Effector memory CD8-positive, alpha-beta T cell (primary cell): ENCODE data around the gene STK16.
"Not testable (repeated sequence)": the region's sequence is repeated elsewhere in the genome, so short reads cannot be mapped to it uniquely, and the experiment has no call there.

ENCODE experiments used
- ATAC-seq: fragments of 150-1000 bp; cut with Tn5 transposase; replicated peaks from 2 replicates; pipeline ENCODE4 v1.10.0; 2021; ENCODE audit warnings: mild to moderate bottlenecking, moderate library complexity
- DNase-seq, 3 experiments: peaks; one replicate each; pipeline ENCODE4 v3.0.0; 2021
- H3K27ac Mint-ChIP-seq, 2 donors: one replicate each; pipeline ENCODE4 v1.8.0; 2022; ENCODE audit warnings: mild to moderate bottlenecking in 2 of 2, mixed read lengths in 2 of 2, moderate library complexity in 2 of 2
- H3K27me3 Mint-ChIP-seq, 2 donors: one replicate each; pipeline ENCODE4 v1.8.0; 2022; ENCODE audit warnings: mixed read lengths in 2 of 2
- H3K36me3 Mint-ChIP-seq: one replicate; pipeline ENCODE4 v1.8.0; 2022; ENCODE audit warnings: mild to moderate bottlenecking, moderate library complexity, mixed read lengths; ENCODE audit not compliant: insufficient read depth
- H3K4me1 Mint-ChIP-seq, 2 donors: one replicate each; pipeline ENCODE4 v1.8.0; 2022; ENCODE audit warnings: low read depth in 2 of 2, mixed read lengths in 2 of 2
- H3K4me3 Mint-ChIP-seq, 2 donors: one replicate each; pipeline ENCODE4 v1.8.0; 2022; ENCODE audit warnings: mild to moderate bottlenecking in 2 of 2, mixed read lengths in 2 of 2, moderate library complexity in 2 of 2
- H3K9me3 Mint-ChIP-seq, 2 donors: one replicate each; pipeline ENCODE4 v1.8.0; 2022; ENCODE audit warnings: mixed read lengths in 2 of 2
- total RNA-seq, 9 experiments: gene quantifications; one replicate each; lab custom pipeline; 2026; lab: John Stamatoyannopoulos, UW

The STK16 gene
- 16.9 to 30.0 (median 21.5) reads per million in 9 experiments for total RNA-seq

GRCh38 chr2:219245148-219245898 lies at the start of gene STK16, which contains the start of gene GLB1L:
TSS of gene STK16 (plus strand) at chr2:219245479. CDS start at chr2:219246000, 521 bp downstream.
TSS of gene GLB1L (minus strand) at chr2:219245444. CDS start at chr2:219243573, 1,871 bp downstream.
- peaks cover 45% of the 10 kb centered on the region for H3K36me3 Mint-ChIP-seq

GRCh38 chr2:219197388-219197787 lies 47.9 kb upstream of the STK16 start:
- H3K4me1 Mint-ChIP-seq = peaks cover 11 to 15% of the 10 kb centered on the region in 2 donors
- H3K36me3 Mint-ChIP-seq = peaks cover 6% of the 10 kb centered on the region
- no peaks in the 10 kb centered on the region for H3K9me3 Mint-ChIP-seq
- H3K27ac Mint-ChIP-seq = no peak overlapping the region
- DNase-seq = no peak
- H3K27me3 Mint-ChIP-seq = peaks cover 11 to 13% of the 10 kb centered on the region in 2 donors
- no peak overlapping the region for H3K4me3 Mint-ChIP-seq
- no peak for ATAC-seq

More at GRCh38 chr2:219245148-219245898, at the start of gene STK16, which contains the start of gene GLB1L:
- ATAC-seq (peak; percentile 62), DNase-seq (peak; percentile 85 to 87 (median 86))
- Mint-ChIP-seq H3K27ac (peak within 1 kb of the TSS; percentile 87 to 97), H3K27me3 (no peaks in the 10 kb centered on the region), H3K9me3 (no peaks in the 10 kb centered on the region), H3K4me1 (peaks cover 47 to 54% of the 10 kb centered on the region in 2 donors), H3K4me3 (peak within 1 kb of the TSS; percentile 73 to 82)

- H3K27ac Mint-ChIP-seq = no peak overlapping the region
- peaks cover 11 to 15% of the 10 kb centered on the region in 2 donors for H3K4me1 Mint-ChIP-seq
- no peak for DNase-seq
- H3K27me3 Mint-ChIP-seq = peaks cover 11 to 13% of the 10 kb centered on the region in 2 donors
- peak overlapping the region in 1 of 2 donors; percentile 66 for H3K4me3 Mint-ChIP-seq
- H3K36me3 Mint-ChIP-seq = peaks cover 6% of the 10 kb centered on the region
- ATAC-seq = no peak
- H3K9me3 Mint-ChIP-seq = no peaks in the 10 kb centered on the region
Observed at GRCh38 chr2:219198974-219199373, 46.3 kb upstream of the STK16 start.

DNA sequence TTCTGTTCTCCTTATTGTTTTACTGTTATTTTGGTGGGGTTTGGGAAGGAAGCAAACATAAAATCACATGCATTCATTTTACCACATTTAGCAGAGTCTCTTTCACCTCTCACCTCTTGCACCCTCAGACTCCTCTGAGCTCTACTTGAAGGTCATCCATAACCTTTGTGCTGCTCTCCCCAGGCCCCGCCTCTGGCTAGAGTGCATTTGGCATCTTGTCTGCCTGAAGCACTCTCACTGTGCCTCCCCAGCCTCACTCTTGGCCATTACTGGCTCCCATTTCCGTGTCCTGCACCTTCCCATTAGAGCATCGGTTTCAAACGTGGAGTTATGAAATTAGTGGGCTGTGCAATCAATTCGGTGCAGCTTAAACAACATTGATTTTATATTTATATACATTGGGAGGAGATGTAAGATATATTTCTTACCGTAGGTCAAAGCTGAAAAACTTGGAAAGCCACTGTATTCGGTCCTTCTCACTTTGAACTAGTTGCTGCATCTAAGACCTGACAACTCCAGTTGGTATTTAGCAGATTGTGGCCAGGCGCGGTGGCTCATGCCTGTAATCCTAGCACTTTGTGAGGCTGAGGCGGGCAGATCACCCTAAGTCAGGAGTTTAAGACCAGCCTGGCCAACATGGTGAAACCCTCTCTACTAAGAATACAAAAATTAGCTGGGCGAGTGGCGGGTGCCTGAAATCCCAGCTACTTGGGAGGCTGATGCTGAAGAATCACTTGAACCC lies 45.6 kb upstream of the STK16 start:
- Mint-ChIP-seq H3K27ac (peak overlapping the region in 1 of 2 donors; percentile 90), H3K4me3 (peak overlapping the region; percentile 80 to 82), H3K4me1 (peaks cover 11 to 15% of the 10 kb centered on the region in 2 donors), H3K27me3 (peaks cover 11 to 13% of the 10 kb centered on the region in 2 donors), H3K36me3 (peaks cover 6% of the 10 kb centered on the region), H3K9me3 (no peaks in the 10 kb centered on the region)
- no peak for DNase-seq
- no peak for ATAC-seq

- Mint-ChIP-seq H3K4me1 (peaks cover 11 to 15% of the 10 kb centered on the region in 2 donors), H3K4me3 (peak overlapping the region; percentile 80 to 82), H3K27me3 (peaks cover 11 to 13% of the 10 kb centered on the region in 2 donors), H3K27ac (peak overlapping the region; percentile 81 to 90)
- ATAC-seq, H3K9me3 Mint-ChIP-seq, H3K36me3 Mint-ChIP-seq: not testable (repeated sequence)
- DNase-seq = peak in 2 of 3 experiments; percentile 23 to 29
Observed at GRCh38 chr2:219200502-219201326, 44.6 kb upstream of the STK16 start.

DNA sequence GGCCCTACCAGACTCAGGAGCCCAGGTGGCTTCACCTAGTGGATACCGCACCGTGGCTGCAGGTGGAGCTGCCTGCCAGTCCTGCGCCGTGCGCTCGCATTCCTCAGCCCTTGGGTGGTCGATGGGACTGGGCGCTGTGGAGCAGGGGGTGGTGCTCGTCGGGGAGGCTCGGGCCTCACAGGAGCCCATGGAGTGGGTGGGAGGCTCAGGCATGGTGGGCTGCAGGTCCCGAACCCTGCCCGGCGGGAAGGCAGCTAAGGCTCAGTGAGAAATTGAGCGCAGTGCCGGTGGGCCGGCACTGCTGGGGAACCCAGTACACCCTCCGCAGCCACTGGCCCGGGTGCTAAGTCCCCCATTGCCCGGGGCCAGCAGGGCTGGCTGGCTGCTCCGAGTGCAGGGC lies 43.9 kb upstream of the STK16 start:
- H3K9me3 Mint-ChIP-seq, ATAC-seq, H3K27ac Mint-ChIP-seq, DNase-seq, H3K4me3 Mint-ChIP-seq, H3K36me3 Mint-ChIP-seq: not testable (repeated sequence)
- H3K27me3 Mint-ChIP-seq = peaks cover 11 to 13% of the 10 kb centered on the region in 2 donors
- peaks cover 13 to 19% of the 10 kb centered on the region in 2 donors for H3K4me1 Mint-ChIP-seq

- no peak for DNase-seq
- Mint-ChIP-seq H3K9me3 (no peaks in the 10 kb centered on the region), H3K27ac (peak overlapping the region in 1 of 2 donors; percentile 62), H3K27me3 (peaks cover under 1 to 3% of the 10 kb centered on the region in 2 donors), H3K4me3 (no peak overlapping the region), H3K4me1 (peaks cover 16 to 19% of the 10 kb centered on the region in 2 donors), H3K36me3 (peaks cover 22% of the 10 kb centered on the region)
- ATAC-seq = no peak
Observed at GRCh38 chr2:219204425-219205164, 40.7 kb upstream of the STK16 start.

- peak overlapping the region; percentile 62 to 90 for H3K27ac Mint-ChIP-seq
- H3K4me1 Mint-ChIP-seq = peaks cover 16 to 19% of the 10 kb centered on the region in 2 donors
- H3K27me3 Mint-ChIP-seq = no peaks in the 10 kb centered on the region
- H3K4me3 Mint-ChIP-seq = peak overlapping the region; percentile 27 to 78
- peaks cover 22% of the 10 kb centered on the region for H3K36me3 Mint-ChIP-seq
- no peaks in the 10 kb centered on the region for H3K9me3 Mint-ChIP-seq
- ATAC-seq (no peak), DNase-seq (no peak)
Observed at GRCh38 chr2:219205165-219205538, 40.1 kb upstream of the STK16 start.

DNA sequence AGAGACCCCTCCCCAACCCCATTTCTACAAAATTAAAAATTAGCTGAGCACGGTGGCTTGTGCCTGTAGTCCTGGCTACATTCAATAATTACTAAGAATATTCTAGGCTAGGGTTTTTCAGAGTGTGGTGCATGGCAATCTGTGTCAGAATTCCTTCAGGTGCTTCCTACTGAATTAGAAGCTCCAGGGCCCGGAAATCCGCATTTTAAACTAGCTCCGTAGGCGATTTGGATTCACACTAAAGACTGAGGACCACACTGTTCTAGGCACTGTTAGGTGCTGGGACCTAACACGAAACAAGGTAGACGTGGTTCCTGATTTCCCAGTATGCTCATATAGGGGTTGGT lies 39.3 kb upstream of the STK16 start:
- H3K36me3 Mint-ChIP-seq = peaks cover 20% of the 10 kb centered on the region
- no peak for ATAC-seq
- no peak for DNase-seq
- H3K27ac Mint-ChIP-seq = peak overlapping the region; percentile 90 to 94
- peaks cover 15 to 16% of the 10 kb centered on the region in 2 donors for H3K4me1 Mint-ChIP-seq
- H3K4me3 Mint-ChIP-seq = peak overlapping the region; percentile 78 to 83
- H3K27me3 Mint-ChIP-seq = no peaks in the 10 kb centered on the region
- no peaks in the 10 kb centered on the region for H3K9me3 Mint-ChIP-seq

DNA sequence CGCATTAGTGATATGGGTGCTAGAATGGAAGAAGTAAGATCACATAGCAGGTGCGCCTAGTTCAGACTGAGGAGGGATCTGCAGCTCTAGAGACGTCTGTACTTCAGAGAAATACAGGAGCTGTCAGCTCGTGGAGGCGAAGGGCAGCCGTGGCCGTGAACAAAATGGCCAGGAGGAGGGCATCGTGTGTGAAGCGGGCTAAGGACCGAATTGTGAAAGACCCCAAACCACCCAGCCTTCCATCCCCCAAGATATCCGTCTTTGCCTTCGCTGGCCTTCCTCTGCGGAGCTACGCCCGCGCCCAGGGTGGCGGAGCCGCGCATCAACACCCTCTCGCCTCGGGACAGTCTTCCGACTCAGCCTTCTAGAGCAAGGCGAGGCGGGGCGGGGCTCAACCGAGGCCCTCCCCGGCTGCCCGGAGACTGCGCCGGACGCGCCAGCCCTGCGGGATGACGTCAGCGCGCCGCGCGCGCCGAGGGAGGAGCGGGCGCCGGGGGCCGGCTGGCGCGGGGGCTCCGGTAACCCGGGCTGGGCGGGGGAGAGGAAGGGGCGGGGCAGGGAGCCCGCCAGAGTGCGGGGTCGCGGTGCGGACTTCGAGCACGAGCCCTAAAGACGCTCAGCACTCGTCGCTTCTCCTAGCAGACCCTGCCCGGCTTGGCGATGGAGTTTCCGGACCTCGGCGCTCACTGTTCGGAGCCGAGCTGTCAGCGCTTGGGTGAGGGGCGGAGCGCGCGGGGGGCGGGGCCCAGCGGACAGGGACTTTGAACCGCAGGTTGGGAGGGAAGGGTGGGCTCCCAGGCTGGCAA lies 38.7 kb upstream of the STK16 start, which contains the start of gene ZFAND2B:
TSS of gene ZFAND2B (plus strand) at position 455 of the 806 bp plus-strand sequence. CDS start at position 661, 206 bp downstream.
- peak within 1 kb of the TSS; percentile 90 to 94 for H3K27ac Mint-ChIP-seq
- H3K27me3 Mint-ChIP-seq = no peaks in the 10 kb centered on the region
- H3K4me1 Mint-ChIP-seq = peaks cover 18 to 22% of the 10 kb centered on the region in 2 donors
- ATAC-seq (peak; percentile 94), DNase-seq (peak; percentile 94 to 96 (median 94))
- H3K9me3 Mint-ChIP-seq = no peaks in the 10 kb centered on the region
- H3K4me3 Mint-ChIP-seq = peak within 1 kb of the TSS; percentile 78 to 83
- peaks cover 20% of the 10 kb centered on the region for H3K36me3 Mint-ChIP-seq

DNA sequence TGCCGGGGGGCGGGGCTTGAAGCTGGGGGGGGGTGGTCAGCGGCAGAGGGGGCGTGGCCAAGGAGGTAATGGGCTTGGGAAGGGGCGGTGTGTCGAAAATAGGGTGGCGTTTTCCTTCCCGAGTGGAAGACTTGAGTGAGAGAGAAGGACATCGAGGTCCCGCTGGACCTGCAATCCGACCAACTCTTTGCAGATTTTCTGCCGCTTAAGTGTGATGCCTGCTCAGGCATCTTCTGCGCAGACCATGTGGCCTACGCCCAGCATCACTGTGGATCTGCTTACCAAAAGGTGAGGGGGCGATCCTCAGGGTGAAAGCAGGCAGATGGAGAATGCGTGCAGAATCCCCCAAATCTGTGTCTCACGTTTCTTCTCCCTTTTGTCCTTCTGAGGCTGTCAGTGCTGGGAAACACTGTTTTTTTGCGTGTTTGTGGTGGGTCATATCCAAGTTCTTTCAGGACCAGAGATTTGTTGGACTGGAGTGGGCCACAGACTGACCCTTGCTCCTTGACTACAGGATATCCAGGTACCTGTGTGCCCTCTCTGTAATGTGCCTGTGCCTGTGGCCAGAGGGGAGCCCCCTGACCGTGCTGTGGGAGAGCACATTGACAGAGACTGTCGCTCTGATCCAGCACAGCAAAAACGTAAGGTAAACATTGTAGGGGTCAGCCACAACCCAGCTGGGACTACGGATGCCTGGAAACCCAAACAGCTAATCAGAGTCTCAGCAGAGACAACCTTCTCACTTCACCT lies 38.0 kb upstream of the STK16 start:
- no peak for ATAC-seq
- DNase-seq = no peak
- Mint-ChIP-seq H3K27ac (peak overlapping the region in 1 of 2 donors; percentile 90), H3K36me3 (peaks cover 20% of the 10 kb centered on the region), H3K4me3 (peak overlapping the region; percentile 78 to 83), H3K9me3 (no peaks in the 10 kb centered on the region), H3K27me3 (no peaks in the 10 kb centered on the region), H3K4me1 (peaks cover 19 to 24% of the 10 kb centered on the region in 2 donors)
